Measurements from ENCODE around the gene PRDM2. TPM values are rescaled to one million over a fixed set of nuclear protein-coding genes. Genes with fewer than 3 reads are reported as not detected.

The PRDM2 gene
- total and polyA plus RNA-seq, 7 donors = 6.7 to 53.2 (median 34.6) TPM

DNA sequence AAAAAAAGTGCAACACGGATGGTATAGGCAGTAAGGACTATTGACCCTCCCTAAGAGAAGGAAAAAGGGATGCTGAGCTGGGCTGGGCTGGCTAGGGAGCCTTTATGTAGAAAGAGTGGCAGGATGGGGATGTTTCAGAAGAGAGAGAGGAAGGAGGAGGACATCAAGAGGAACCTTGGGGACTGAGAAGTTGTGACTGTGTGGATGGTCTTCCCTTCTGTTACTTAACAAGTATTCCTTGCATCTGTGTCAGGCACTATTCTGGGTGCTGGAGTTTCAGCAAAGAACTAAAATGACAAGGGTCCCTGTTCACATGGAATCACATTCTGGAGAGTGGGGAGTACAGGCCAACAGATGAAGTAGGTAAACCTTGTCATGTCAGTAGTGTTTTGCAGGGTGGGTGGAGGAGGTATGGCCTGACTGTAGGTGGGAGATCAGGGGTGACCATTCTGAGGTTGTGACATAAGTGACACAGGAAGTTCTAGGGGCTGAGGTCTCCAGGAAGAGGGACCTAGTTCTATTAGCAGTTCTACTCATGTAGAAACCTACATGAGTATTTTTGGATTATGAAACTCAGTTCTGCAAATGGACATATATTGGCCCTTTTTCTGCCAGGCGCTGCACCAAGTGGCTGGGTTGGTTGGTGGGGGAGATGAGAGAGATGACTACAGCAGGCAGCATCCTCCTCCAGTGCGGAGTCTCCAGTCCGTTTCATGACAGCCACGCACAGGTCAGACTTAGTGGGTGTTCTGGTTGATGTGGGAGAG lies 53.8 kb downstream of the PRDM2 start:
- Histone ChIP-seq H3K27ac (peak overlapping the region in 1 of 4 donors; percentile 32), H3K27me3 (no peaks in the 10 kb centered on the region), H3K9me3 (no peaks in the 10 kb centered on the region), H3K4me1 (peaks cover 0 to 76% (median 69%) of the 10 kb centered on the region in 4 donors), H3K36me3 (no peaks in the 10 kb centered on the region), H3K4me3 (no peak overlapping the region)
- no peak for DNase-seq
- intact Hi-C loops (cut with DNase I) = no loop called here
- 80 to 86% methylated on average over 5 of the region's 5 CpGs for WGBS, 2 donors
- no peak for TF ChIP-seq POLR2AphosphoS5 (IDR thresholded peaks at IDR 0.05)
- no peak for TF ChIP-seq EP300 (IDR thresholded peaks at IDR 0.05)
- TF ChIP-seq POLR2A (IDR thresholded peaks at IDR 0.05) = no peak
- TF ChIP-seq, protein P1, sequence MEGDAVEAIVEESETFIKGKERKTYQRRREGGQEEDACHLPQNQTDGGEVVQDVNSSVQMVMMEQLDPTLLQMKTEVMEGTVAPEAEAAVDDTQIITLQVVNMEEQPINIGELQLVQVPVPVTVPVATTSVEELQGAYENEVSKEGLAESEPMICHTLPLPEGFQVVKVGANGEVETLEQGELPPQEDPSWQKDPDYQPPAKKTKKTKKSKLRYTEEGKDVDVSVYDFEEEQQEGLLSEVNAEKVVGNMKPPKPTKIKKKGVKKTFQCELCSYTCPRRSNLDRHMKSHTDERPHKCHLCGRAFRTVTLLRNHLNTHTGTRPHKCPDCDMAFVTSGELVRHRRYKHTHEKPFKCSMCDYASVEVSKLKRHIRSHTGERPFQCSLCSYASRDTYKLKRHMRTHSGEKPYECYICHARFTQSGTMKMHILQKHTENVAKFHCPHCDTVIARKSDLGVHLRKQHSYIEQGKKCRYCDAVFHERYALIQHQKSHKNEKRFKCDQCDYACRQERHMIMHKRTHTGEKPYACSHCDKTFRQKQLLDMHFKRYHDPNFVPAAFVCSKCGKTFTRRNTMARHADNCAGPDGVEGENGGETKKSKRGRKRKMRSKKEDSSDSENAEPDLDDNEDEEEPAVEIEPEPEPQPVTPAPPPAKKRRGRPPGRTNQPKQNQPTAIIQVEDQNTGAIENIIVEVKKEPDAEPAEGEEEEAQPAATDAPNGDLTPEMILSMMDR (IDR thresholded peaks at IDR 0.05) = no peak

DNA sequence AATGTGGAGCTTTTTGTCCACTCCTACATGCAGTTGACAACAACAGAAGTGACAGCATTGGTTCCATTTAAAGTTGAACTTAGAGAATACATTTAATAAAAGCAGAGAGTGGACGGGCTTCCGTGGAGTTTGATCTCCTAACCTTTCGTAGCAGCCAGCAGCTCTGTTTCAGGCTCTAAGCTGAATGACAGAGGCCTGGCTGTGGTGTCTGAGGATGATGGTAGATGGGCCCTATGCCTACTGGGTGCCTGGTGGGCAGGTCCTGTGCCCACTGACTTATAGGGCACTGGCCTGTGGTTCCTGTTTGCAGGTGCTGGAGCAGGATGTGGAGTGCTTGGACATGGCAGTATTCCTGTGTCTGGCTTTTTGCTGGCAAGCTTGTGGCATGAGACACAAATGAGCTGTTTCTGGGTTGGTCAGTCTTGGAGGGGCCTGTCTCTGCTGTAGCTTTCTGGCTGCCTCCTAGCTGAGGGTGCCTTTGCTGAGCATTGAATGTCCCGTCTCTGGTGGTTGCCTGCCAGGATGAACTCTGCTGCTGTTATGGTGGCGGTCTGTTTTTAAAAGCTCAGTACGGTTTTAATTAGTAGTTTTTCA lies 54.6 kb downstream of the PRDM2 start:
- Histone ChIP-seq H3K4me1 (peaks cover 0 to 84% (median 76%) of the 10 kb centered on the region in 4 donors), H3K27ac (peak overlapping the region in 1 of 4 donors; percentile 32), H3K27me3 (no peaks in the 10 kb centered on the region), H3K9me3 (no peaks in the 10 kb centered on the region), H3K4me3 (no peak overlapping the region), H3K36me3 (no peaks in the 10 kb centered on the region)
- 88 to 92% methylated on average over 6 of the region's 6 CpGs for WGBS, 2 donors
- TF ChIP-seq EP300 (IDR thresholded peaks at IDR 0.05) (no peak), POLR2AphosphoS5 (IDR thresholded peaks at IDR 0.05) (no peak), POLR2A (IDR thresholded peaks at IDR 0.05) (no peak)
- TF ChIP-seq, protein P1 (IDR thresholded peaks at IDR 0.05) = no peak
- intact Hi-C loops (cut with DNase I) = no loop called here
- no peak for DNase-seq

DNA sequence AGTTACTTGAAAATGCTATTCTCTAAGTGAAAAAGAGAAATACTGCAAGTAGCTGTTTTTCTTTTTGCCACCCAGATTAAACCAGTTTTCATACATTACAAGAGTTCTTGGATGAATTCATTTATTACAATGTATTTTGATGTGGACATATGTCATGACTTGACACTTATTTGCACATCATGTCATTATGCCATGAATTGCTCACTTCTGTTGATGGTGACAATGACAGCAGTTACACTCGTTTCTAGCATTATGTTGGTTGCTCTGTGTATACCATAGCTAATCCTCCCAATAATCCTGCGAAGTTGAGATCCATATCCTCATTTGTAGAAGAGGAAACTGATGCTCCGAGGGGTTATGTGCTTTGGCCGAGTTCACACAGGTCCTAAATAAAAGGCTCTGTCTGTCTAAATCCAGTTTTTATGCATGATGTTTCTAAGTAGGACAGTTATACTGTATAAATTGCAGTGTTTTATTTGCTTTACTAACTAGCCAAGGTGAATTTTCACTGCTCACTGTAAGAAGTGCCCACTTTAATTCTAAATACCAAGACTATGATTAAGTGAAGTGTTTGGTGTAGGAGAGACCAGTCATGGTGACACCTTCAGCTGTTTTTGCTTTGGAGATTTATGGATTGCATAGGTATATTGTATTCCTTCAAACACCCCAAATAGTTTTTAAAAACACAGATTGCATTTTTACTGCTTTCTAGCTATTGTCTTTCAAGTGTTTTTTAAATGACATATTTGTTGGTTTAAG lies 56.7 kb downstream of the PRDM2 start:
- peak overlapping the region in 3 of 4 donors; percentile 10 to 37 (median 16) for H3K27ac ChIP-seq
- no peak for DNase-seq
- peaks cover 0 to 88% (median 70%) of the 10 kb centered on the region in 4 donors for H3K4me1 ChIP-seq
- H3K27me3 ChIP-seq = no peaks in the 10 kb centered on the region
- H3K4me3 ChIP-seq = no peak overlapping the region
- H3K9me3 ChIP-seq = no peaks in the 10 kb centered on the region
- TF ChIP-seq POLR2A (IDR thresholded peaks at IDR 0.05) = no peak
- TF ChIP-seq EP300 (IDR thresholded peaks at IDR 0.05) = no peak
- TF ChIP-seq POLR2AphosphoS5 (IDR thresholded peaks at IDR 0.05) = no peak
- TF ChIP-seq, protein P1 (IDR thresholded peaks at IDR 0.05) = no peak
- intact Hi-C loops (cut with DNase I) = no loop called here
- no peaks in the 10 kb centered on the region for H3K36me3 ChIP-seq
- 64 to 76% methylated on average over 4 of the region's 4 CpGs for WGBS, 2 donors

DNA sequence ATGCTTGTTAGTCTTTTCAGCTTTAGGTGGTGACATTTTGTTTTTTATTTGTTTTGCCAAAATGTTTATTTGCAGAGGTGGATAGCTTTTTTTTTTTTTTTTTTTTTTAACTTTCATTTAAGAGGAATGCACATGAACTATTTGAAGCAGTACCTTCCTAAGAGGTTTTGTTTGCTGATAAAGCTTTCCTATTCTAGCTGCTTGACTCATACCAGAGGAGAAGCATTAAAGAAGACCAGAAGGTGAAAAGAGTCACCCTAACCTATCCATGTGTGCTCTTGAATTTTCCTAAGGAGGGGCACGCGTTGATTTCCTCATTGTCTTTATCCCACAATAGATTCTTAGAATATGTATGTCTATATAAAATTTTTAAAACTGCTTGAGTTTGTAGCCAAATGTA lies 57.7 kb downstream of the PRDM2 start:
- H3K27ac ChIP-seq = no peak overlapping the region

More for the DNA sequence above, 57.7 kb downstream of the PRDM2 start:
- no peak for DNase-seq
- no peak overlapping the region for H3K4me3 ChIP-seq
- H3K27me3 ChIP-seq = no peaks in the 10 kb centered on the region
- intact Hi-C loops (cut with DNase I) = no loop called here
- H3K36me3 ChIP-seq = no peaks in the 10 kb centered on the region
- WGBS, 2 donors = 79 to 89% methylated on average over 2 of the region's 2 CpGs
- no peak for TF ChIP-seq POLR2A (IDR thresholded peaks at IDR 0.05)
- no peak for TF ChIP-seq EP300 (IDR thresholded peaks at IDR 0.05)
- TF ChIP-seq, protein P1 (IDR thresholded peaks at IDR 0.05) = no peak
- TF ChIP-seq POLR2AphosphoS5 (IDR thresholded peaks at IDR 0.05) = no peak
- peaks cover 0 to 84% (median 66%) of the 10 kb centered on the region in 4 donors for H3K4me1 ChIP-seq
- H3K9me3 ChIP-seq = no peaks in the 10 kb centered on the region

Measured in sigmoid colon (tissue), 7 donors.